Measurements from ENCODE around the gene MMP15.
"Not testable (repeated sequence)": the region's sequence is repeated elsewhere in the genome, so short reads cannot be mapped to it uniquely, and the experiment has no call there.

The MMP15 gene

DNA sequence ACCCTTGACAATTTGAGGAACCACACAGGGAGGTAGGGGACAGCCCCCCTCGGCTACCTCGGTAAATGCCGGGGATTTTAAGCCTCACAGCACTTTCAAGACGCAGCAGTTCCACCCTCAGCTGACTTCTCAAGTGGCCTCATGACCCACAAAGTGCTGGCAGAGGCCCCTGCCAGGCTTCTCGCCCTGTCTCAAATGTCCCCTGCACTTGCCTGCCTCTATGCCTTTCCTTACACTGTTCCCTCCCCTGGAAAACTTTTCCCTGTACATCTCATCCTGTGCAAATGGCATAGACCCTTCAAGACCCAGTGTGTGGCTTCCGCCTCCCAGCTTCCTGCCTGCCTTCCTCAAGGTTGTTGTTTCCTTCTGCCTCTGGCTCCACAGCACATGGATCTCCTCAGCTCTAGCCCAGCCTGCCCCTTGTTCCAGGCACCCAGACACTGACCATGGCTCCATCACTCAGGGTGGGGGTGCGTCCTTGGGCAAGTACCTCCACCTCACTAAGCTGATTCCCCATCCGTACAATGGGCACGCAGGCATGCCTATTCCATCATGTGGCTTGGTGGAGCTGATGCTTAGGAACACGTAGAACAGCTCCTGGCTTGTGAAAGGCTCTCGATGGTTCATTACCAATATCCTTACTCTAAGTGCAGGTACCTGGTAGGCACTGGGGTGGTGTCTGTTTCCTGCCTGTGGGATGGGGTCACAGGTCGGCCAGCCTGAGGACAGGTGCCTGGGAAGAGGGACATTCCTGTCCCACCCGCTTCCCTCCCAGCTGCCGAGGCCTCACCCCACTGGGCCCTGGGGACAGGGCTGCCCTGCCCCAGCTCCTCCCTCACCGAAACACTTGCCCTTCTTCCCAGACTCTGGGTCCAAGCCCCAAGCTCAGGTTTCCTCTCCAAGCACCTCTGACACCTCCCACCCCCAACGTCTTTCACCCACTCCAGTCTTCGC, 24.0 kb downstream of the MMP15 start:
- no peak for DNase-seq

DNA sequence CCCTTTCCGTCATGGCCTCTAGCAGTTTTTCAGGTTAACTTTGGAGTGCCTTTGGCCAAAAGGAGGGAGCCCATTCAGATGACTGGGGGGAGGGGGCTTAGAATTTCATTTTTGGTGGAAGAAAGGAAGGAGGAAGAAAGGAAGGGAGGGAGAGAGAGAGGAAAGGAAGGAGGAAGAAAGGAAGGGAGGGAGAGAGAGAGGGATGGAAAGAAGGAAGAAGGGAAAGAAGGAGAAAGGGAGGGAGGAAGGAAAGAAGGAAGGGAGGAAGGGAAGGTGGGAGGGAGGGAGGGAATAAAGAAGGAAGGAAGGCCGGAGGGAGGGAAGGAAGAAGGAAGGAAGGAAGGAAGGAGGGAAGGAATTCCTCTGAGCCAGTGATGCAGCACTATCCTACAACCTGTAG, 25.7 kb downstream of the MMP15 start:
- DNase-seq: no peak

DNA sequence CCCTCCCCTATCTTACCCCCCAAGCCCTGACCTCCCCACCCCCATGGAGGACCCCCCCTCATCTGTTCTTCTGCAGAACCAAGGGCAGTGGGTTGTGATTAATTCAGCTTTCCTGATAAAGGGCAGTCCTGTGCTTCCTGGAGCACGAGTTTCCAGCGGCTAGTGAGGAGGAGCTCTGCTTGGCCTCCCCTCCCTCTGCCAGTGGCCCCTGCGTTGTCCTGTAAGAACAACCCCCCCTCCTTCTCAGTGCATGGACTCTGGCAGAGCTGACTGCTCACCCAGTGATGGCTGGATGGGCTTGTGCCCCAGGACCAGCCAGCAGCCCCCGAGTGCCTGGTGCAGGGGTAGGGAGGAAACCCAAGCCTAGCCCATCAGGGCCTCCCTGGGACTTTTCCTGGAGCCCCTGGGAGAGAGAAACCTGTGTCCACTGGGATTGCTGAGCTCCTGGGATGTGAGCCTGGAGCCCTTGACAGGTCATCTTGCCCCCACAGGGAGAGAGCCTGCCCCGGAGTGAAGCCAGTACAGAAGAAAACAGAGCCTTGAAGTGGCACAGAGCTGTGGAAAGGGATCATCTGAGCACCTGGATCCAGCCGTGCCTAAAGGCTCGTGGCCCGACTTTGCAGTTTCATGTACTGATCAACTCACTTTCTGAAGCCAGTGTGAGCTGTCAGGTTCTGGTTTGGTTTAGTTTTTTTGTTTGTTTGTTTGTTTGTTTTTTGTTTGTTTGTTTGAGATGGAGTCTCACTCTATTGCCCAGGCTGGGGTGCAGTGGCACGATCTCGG, 26.5 kb downstream of the MMP15 start:
- no peak for DNase-seq

DNA sequence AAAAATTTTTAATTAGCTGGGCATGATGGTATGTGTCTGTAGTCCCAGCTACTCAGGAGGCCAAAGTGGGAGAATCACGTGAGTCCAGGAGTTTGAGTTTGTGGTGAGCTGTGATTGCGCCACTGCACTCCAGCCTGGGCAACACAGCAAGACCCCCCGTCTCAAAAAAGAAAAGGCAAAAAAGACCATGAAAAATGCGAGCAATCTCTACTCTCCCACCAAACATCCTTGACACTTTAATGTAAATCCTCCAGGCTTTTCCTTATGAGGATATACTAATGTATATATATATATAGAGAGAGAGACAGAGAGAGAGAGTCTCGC, 28.1 kb downstream of the MMP15 start:
- no peak for DNase-seq

DNA sequence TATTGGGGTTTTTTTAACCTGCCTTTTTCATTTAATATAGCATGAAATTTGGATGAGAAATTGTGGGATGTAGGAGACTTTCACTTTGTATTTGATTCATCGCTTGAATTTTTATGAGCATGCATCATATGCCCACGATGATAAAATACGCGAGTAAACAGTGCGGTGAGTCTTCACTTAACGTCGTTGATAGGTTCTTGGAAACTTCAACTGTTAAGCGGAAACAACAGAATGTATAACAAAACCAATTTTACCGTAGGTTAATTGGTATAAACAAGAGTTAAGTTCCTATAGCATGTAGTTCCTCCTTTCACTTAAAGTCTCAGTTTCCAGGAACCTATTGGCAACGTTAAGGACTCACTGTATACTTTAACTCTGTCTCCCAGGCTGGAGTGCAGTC, 28.7 kb downstream of the MMP15 start:
- no peak for DNase-seq

DNA sequence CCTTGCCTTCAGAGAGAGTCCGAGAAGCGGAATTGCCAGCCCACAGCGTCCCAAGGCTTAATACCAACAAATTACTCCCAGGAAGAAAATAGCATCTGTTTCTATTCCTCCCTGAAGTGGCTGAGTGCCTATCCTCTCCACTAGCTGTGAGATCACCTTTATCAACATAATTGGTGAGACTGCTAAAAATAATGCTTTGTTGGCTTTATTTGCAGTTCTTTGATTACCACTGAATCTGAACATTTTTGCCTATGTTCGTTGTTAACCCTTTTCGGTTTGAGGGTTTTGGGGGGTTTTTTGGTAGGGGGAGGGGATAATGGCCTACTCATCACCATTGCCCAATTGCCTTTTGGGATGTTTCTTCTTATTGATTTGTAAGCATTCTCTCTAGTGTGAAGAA, 31.0 kb downstream of the MMP15 start:
- no peak for DNase-seq

DNA sequence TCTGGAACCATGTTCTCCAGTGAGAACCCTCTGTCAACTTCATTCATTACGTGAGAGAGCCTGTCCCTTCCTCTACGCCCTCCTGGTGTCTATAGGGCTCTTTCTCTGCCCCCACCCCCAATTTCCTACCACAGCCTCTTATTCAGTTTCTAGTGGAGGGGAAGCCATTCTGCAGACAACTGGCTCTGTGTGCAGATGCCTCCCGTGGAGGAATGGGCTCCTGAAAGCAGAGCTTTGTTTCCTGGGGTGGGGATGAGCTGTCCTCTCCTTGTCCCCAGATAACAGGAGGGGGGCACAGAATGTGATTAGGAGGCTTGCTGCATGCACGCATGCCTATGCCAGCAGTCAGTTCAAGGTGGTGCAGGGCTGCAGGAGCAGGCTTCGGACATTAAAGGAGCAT, 31.6 kb downstream of the MMP15 start:
- DNase-seq: no peak

DNA sequence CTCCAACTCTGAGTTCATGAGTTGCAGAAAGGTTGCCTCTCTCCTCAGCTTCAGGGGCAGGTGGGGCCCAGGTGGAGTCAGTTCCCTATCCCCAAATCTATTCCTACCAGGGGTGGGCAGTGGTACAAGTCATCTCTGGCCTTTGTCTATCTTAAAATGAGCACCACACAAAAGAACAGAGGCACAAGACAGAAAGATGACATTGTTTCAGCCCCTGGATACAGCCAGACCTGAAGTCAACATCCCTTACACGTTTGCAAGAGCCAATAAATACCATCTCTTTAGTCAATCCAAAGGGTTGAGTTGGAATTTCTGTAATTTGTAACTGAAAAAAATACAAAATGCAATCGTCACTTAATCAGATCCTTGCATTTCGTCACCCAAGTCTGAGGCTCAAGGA, 32.2 kb downstream of the MMP15 start:
- DNase-seq: no peak

DNA sequence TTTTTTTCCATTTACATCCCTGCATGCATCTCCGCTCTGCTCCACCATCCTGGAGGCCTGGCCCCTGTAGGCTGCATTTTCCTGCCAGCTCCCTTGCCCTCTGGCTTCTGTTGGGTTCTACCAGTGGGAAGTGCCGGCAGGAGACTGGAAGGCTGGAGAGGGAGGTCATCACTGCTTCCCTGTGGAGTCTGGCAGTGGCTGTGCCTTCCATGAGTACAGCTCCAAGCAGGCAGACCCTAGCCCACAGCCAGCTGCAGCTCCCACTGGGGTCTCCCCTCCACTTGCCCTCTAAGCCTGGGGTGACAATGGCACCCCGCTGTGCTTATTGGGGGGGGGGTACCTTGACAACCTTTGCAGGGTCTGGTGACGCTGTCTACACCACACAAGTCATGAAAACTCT, 37.3 kb downstream of the MMP15 start:
- no peak for DNase-seq

DNA sequence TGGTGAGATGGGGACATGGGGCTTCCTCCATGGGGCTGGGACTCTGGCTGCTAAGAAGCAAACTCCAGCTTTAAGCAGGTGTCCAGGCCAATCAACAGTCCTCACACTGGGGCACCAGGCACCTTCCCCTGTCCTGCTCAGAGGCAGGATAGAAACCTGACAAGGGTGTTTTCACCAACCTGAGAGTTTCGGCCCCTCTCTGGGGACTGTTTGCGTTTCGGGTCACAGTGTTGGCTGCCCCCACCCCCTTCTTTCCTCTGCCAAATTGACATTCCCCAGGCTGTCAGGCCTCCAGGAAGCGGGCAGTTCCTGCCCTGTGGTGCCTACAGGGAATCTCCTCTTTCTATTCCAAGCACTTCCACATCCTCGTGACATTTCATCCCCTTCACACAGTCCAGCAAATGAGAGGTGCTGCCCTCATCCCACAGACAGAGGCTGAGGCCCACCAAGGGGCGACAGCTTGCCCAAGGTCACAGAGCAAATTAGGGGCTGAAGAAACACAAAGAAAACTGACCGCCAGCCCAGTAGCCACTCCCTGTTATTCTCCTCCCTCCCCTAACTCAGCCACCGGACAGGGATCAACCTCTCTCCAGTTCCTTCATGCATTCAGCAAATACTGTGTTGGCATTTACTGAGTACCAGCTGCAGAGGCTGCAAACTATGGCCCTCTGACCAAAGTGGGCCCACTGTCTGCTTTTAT, 38.0 kb downstream of the MMP15 start:
- DNase-seq: no peak

DNA sequence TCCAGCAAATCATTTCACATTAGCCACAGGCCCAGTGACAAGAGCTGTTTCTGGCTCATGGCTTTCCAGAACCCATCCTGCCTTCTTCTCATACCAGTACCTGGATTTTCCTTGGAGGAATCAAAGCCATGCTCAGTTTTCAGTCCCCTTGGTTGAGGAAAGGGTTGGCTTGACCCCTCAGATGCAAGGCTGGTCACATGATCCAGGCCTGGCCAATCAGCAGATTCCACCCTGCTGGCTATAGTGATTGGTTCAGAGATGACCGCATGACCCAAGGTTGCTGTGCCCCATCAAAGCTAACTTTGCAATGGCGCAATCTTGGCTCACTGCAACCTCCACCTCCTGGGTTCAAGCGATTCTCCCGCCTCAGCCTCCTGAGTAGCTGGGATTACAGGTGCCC, 45.0 kb downstream of the MMP15 start:
- no peak for DNase-seq

DNA sequence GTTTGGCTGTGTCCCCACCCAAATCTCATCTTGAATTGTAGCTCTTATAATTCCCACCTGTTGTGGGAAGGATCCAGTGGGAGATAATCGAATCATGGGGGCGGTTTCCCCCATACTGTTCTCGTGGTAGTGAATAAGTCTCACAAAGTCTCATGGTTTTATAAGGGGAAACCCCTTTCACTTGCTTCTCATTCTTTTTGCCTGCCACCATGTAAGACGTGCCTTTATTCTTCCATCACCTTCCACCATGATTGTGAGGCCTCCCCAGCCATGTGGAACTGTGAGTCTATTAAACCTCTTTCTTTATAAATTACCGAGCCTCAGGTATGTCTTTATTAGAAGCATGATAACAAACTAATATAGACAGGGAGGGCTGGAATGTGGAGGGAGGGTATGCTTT, 46.6 kb downstream of the MMP15 start:
- DNase-seq: not testable (repeated sequence)

DNA sequence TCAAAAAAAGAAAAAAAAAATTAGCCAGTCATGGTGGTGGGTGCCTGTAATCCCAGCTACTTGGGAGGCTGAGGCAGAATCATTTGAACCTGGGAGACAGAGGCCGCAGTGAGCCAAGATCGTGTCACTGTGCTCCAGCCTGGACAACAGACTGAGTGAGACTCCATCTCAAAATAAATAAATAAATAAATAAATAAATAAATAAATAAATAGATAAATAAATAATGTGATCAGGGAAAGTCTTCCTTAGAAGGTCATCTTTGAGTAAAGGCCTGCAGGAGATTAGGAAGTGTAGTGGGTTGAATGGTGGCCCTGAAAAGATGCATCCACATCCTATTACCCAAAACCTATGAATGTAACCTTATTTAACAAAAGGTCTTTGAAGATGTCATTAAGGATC, 47.5 kb downstream of the MMP15 start:
- not testable (repeated sequence) for DNase-seq

DNA sequence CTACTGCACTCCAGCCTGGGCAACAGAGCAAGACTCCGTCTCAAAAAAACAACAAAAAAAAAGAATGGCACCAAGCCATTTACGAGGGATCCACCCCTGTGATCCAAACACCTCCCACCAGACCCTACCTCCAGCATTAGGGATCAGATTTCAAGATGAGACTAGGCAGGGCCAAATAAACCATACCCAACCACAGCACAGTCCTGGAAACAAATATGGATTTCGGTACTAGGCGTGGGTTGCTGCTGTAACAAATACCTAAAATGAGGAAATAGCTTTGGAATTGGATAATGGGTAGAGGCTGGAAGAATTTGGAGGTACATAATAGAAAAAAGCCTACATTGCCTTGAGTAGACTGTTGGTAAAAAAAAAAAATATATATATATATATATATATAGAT, 49.1 kb downstream of the MMP15 start:
- no peak for DNase-seq

DNA sequence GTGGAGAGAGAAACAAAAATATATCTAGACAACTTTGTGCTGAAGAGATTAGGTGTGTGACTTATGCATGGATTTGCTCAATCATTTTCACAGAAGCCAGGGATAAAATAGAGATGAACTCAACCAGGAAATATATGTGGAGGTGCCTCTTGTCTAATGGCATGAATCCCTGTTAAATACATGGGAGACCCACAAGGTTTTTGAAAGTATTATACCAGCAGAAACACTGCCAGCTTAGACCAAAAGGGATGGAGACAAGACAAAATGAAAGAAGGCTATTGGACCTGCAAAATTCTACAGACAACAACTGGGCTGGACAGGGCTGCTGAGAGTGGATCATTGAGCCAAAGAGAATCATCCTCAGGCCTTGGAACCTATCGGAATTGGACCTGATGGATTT, 51.0 kb downstream of the MMP15 start:
- DNase-seq: no peak

DNA sequence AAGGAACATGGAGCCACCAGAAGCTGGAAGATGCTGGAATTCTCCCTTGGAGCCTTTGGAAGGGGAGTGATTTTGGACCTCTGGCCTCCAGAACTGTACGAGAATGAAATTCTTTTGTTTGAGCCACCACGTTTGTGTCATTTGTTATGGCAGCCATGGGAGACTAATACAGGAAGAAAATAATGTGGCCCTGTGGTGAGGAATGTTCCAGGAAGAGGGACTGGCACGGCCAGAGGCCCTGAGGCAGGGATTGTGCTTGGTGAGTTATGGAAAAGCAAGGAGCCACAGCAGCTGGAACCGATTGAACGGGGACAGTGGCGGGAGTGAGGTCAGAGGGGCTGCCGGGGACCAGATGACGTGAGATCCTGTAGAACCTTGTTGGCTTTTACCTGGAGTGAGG, 52.2 kb downstream of the MMP15 start:
- DNase-seq: no peak

DNA sequence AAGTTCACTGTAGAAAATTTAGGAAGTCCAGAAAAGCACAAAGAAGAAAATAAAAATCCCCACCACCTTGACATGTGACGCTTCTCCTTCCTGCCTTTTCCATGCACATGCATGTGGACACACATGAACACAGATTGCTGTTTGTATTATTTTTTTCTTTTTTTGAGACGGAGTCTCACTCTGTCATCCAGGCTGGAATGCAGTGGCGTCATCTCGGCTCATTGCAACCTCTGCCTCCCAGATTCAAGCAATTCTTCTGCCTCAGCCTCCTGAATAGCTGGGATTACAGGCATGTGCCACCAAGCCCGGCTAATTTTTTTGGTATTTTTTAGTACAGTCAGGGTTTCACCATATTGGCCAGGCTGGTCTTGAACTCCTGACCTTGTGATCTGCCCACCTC, 55.1 kb downstream of the MMP15 start:
- DNase-seq: not testable (repeated sequence)

DNA sequence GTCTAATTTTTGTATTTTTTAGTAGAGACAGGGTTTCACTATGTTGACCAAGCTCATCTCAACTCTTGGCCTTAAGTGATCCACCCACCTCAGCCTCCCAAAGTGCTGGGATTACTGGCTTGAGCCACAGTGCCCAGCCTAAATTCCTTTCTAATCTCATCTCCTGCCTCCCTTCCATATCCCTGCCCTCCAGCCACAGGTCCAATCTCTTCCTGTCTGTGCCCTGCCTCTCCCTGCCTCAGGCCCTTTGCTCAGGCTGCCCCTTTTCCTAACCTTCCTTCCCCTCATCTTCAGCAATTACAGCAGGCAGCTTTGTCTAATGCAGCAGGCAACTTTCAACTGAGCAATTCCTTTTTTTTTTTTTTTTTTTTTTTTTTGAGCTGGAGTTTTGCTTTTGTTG, 56.8 kb downstream of the MMP15 start:
- no peak for DNase-seq

DNA sequence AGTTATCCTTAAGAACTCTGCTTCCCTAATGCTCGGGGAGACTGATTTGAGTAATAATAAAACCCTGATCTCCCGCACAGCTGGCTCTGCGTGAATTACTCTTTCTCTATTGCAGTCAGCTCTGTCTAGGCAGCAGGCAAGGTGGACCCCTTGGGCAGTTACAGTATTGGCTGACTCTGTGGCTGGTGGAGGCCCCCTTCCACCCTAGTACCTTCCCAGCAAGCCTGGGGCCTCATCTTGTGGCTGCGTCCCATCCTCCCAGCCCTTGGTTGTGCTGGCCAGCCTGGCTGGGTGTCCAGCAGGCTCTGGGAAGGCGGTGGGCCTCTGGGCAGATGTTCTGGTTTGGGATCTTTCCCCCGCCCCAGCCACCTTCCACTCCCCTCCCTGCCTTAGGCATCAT, 59.1 kb downstream of the MMP15 start:
- no peak for DNase-seq

DNA sequence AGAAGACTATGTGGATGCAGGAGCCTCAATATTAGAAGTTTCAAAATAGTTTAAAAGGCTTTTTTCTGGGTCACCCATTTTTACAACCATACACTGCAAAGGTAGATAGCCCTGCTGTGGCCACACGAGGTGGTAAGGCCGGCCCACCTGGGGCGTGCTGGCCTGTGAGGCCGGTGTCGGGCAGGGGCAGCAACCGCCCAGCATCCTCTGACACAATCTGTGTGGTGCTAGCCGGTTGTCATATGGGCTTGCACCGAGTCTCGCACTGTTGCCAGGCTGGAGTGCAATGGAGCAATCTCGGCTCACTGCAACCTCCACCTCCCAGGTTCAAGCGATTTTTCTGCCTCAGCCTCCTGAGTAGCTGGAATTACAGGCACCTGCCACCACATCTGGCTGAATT, 59.6 kb downstream of the MMP15 start:
- DNase-seq: no peak

DNA sequence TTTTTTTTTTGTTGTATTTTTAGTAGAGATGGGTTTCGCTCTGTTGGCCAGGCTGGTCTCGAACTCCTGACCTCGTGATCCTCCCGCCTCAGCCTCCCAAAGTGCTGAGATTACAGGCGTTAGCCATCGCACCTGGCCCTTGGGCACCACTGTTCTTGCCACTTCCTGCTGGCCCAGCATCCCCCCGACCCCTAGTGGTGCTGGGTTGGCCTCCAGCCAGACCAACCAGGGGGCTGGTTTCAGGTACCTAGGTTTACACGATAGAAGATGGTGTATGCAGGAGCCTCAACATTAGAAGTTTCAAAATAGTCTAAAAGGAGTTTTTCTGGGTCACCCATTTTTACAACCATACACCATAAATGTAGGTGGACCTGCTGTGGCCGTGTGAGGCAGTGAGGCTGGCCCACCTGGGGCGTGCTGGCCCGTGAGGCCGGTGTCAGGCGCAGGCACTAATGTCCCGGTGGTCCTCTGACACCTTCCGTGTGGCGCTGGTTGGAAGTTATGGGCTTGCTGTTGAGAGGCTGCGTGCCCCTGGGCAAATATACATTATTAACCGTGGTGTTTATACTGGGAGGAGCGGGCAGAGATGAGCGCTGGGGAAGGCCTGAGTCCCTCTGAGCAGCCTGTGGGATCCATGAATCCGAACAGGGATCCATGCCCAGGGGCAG, 60.2 kb downstream of the MMP15 start:
- DNase-seq: no peak

DNA sequence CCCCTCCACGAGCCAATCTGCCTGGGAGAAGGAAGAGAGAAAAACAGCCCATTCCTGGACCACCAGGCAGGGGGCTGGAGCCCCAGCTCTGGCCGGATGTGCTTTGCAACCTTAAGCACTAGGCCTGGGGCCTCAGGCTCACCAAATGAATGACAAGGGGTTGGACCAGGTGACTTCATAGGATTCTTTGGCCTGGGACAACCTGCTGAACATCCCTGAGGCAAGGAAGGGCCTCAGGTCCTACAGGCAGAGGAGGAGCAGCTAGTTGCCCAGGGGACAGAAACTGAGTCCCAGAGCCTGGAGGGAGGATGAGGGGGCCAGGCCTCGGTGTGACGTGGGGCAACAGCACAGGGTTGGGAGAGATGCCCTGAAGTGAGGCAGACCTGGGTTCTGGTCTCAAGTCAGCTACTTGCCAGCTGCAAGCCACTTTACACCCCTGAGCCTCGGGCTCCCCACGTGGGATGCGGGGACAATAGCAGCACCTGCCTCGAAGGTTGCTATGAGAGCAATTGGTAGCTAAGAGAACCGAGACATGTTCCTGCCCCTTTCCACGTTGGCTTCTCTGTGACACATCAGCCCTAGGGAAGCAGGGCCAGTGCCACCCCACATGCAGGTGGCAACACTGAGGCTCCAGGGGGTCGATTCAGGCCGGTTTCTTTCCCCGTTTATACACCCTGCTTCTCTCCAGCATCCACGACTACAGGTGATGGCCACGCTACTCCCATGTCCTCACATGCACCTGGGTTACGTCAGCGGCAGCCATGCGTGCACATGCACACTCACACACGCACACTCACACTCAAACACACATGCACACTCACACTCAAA, 61.0 kb downstream of the MMP15 start:
- no peak for DNase-seq
